ENCODE results near the gene HTR4. TPM values are rescaled to one million over a fixed set of nuclear protein-coding genes. Genes with fewer than 3 reads are reported as not detected.

HTR4 gene
- total RNA-seq, 1 donor from 2014 or later: 0.99 TPM

GRCh38 chr5:148443241-148443640 is 211.1 kb downstream of the HTR4 start:
- TF ChIP-seq, protein P1, sequence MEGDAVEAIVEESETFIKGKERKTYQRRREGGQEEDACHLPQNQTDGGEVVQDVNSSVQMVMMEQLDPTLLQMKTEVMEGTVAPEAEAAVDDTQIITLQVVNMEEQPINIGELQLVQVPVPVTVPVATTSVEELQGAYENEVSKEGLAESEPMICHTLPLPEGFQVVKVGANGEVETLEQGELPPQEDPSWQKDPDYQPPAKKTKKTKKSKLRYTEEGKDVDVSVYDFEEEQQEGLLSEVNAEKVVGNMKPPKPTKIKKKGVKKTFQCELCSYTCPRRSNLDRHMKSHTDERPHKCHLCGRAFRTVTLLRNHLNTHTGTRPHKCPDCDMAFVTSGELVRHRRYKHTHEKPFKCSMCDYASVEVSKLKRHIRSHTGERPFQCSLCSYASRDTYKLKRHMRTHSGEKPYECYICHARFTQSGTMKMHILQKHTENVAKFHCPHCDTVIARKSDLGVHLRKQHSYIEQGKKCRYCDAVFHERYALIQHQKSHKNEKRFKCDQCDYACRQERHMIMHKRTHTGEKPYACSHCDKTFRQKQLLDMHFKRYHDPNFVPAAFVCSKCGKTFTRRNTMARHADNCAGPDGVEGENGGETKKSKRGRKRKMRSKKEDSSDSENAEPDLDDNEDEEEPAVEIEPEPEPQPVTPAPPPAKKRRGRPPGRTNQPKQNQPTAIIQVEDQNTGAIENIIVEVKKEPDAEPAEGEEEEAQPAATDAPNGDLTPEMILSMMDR (IDR thresholded peaks at IDR 0.05; ENCODE audit: borderline replicate concordance): no peak
- peaks cover 55% of the 10 kb centered on the region for H3K36me3 ChIP-seq
- no peak overlapping the region for H3K27ac ChIP-seq (replicated peaks)
- no peak overlapping the region for H3K4me3 ChIP-seq
- intact Hi-C loops (cut with micrococcal nuclease): no loop called here
- H3K9me3 ChIP-seq (replicated peaks): no peaks in the 10 kb centered on the region
- H3K4me1 ChIP-seq: peaks cover 46% of the 10 kb centered on the region
- DNase-seq: no peak
- H3K27me3 ChIP-seq (ENCODE audit: low read depth): no peaks in the 10 kb centered on the region

DNA sequence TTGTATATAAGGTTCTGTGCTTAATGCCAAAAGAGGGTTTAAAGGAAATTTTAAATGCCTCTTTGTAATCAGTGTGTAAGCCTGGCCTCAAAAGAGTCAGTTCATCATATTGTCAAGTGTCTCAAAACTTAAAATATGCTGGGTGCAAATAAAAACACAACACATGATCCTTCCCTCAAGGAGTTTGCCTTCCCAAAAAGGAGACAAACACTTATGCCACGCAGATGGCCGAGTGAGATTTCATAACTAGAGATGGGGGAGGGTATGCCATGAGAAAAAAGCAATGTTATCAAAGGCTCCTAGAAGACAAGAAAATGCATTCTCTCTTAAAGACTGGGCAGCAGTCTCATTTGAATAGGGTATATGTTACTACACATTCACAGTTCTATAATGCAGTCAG is 215.4 kb downstream of the HTR4 start:
- Histone ChIP-seq H3K27ac (replicated peaks) (no peak overlapping the region), H3K4me1 (peaks cover 9% of the 10 kb centered on the region), H3K4me3 (no peak overlapping the region), H3K36me3 (peaks cover 96% of the 10 kb centered on the region), H3K9me3 (replicated peaks) (no peaks in the 10 kb centered on the region), H3K27me3 (ENCODE audit: low read depth) (no peaks in the 10 kb centered on the region)
- TF ChIP-seq, protein P1 (IDR thresholded peaks at IDR 0.05; ENCODE audit: borderline replicate concordance): no peak
- DNase-seq: no peak
- intact Hi-C loops (cut with micrococcal nuclease): no loop called here

DNA sequence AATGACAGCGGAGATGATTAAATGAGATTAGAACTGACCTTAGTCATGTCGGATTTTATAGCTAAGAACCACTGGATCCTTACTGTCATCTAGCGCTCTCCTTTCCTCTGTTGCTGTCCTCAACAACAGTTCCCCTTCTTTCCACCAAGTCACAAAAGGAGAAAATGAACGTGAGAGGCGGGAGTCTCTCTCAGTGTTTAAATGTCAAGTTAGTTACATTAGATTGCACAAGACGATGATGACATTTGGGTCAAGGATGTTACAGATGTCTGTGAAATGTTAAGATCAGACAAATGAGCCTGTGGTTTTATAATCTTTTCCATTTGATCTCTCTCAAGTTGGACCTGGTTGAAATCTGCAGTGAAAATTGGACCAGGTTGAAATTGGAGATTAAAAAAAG is 217.1 kb downstream of the HTR4 start:
- no peaks in the 10 kb centered on the region for H3K27me3 ChIP-seq (ENCODE audit: low read depth)
- no peak overlapping the region for H3K4me3 ChIP-seq
- no peak for DNase-seq
- TF ChIP-seq, protein P1 (IDR thresholded peaks at IDR 0.05; ENCODE audit: borderline replicate concordance): no peak
- H3K4me1 ChIP-seq: peaks cover 9% of the 10 kb centered on the region
- H3K9me3 ChIP-seq (replicated peaks): no peaks in the 10 kb centered on the region
- H3K36me3 ChIP-seq: peaks cover 96% of the 10 kb centered on the region
- intact Hi-C loops (cut with micrococcal nuclease): no loop called here
- H3K27ac ChIP-seq (replicated peaks): no peak overlapping the region

- TF ChIP-seq, protein P1 (IDR thresholded peaks at IDR 0.05; ENCODE audit: borderline replicate concordance): no peak
- Histone ChIP-seq H3K9me3 (replicated peaks) (no peaks in the 10 kb centered on the region), H3K36me3 (peaks cover 86% of the 10 kb centered on the region), H3K4me1 (peaks cover 14% of the 10 kb centered on the region), H3K27me3 (ENCODE audit: low read depth) (no peaks in the 10 kb centered on the region), H3K4me3 (no peak overlapping the region), H3K27ac (replicated peaks) (no peak overlapping the region)
- intact Hi-C loops (cut with micrococcal nuclease): no loop called here
- DNase-seq: no peak
These were observed 218.3 kb downstream of the HTR4 start for GRCh38 chr5:148436029-148436428.

DNA sequence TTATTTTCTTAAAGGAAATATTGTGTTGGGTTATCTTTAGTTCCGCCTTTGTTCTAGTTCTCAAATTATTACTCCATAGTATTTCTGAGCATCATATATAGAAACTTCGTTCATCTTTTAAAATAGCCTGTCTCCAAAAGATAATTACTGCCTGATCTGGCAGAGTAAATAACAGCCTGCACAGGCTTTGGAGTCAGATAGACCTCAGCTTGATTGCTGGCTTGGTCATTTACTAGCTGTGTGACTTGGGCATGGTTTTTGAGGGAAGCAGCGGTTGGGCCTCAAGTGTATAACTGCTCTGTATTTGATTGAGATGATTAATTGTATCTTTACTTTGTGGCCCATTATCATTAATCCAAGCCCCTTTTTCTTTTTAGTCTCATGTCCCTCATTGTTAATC is 220.5 kb downstream of the HTR4 start:
- Histone ChIP-seq H3K27ac (replicated peaks) (no peak overlapping the region), H3K4me1 (peaks cover 14% of the 10 kb centered on the region), H3K27me3 (ENCODE audit: low read depth) (no peaks in the 10 kb centered on the region), H3K4me3 (no peak overlapping the region), H3K9me3 (replicated peaks) (no peaks in the 10 kb centered on the region), H3K36me3 (peaks cover 70% of the 10 kb centered on the region)
- DNase-seq: no peak
- TF ChIP-seq, protein P1 (IDR thresholded peaks at IDR 0.05; ENCODE audit: borderline replicate concordance): no peak
- intact Hi-C loops (cut with micrococcal nuclease): no loop called here

Other genes with a start within 250 kb of the HTR4 start
- gene ADRB2, start 172.1 kb upstream of the HTR4 start, total RNA-seq: 5.1 TPM

Data from left ventricle myocardium inferior (tissue), 1 donor.